HG03354 (cell line): Measurements from ENCODE around the gene LRP5.
"Not testable (repeated sequence)": the region's sequence is repeated elsewhere in the genome, so short reads cannot be mapped to it uniquely, and the experiment has no call there.

Experiments
- ATAC-seq: cut with Tn5 transposase; IDR thresholded peaks from one replicate; pipeline ENCODE4 v1.9.1; 2021; ENCODE audit warnings: mild to moderate bottlenecking; ENCODE audit not compliant: unreplicated experiment, poor library complexity, severe bottlenecking

Gene LRP5

DNA sequence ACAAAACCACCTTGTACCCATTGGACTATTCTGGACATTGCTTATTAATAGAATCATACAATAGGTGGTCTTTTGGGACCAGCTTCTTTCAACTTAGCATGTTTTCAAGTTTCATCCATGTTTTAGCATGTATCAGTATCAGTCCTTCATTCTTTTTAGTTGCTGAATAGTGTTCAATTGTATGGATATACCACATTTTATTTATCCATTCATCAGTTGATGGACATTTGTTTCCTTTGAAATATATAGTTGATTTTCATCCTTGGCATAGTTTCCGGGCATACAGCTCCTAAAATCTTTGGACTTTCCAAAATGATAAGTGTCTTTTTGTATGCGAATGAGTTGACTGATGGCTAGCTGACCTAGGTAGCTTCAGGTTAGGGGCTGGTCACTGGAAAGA is 160.4 kb downstream of the LRP5 start:
- ATAC-seq: no peak

DNA sequence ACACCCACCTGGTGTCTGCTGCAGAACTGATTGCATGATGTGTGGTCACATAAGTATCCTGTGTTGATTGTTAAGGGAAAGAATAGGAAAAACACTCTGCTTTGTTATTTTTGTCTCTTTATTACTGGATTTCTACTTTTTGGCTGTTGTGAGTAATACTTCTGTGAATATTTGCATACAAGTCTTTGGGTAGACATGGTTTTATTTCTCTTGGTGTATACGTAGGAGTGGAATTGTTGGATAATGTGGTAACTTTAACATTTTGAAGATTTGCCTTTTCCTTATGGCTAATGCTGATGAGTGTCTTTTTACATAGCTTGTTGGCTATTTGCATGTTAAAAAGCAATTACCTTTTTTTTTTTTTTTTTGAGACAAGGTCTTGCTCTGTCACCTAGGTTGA is 161.3 kb downstream of the LRP5 start:
- ATAC-seq: no peak

DNA sequence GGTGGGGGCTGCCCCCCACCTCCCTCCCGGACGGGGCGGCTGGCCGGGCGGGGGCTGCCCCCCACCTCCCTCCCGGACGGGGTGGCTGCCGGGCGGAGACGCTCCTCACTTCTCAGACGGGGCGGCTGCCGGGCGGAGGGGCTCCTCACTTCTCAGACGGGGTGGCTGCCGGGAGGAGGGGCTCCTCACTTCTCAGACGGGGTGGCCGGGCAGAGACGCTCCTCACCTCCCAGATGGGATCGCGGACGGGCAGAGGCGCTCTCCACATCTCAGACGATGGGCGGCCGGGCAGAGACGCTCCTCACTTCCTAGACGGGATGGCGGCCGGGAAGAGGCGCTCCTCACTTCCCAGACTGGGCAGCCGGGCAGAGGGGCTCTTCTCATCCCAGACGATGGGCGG is 163.2 kb downstream of the LRP5 start:
- ATAC-seq: not testable (repeated sequence)

DNA sequence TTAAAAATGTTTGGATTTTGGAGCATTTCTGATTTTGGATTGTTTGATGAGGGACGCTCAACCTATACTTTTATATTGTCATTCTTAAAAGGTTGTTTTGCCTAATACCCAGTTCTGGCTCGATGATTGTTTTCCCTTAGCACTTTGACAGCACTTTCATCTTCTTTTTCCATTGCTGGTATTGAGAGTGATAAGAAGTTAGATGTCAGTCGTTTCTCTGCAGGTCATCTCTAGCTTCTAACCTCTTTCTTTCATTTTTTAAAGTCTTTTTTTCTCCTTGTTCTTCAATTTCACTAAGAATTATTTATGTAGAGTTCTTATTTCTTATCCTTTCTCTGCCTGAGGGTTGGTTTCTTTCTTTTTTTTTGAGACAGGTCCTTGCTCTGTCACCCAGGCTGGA is 167.0 kb downstream of the LRP5 start:
- no peak for ATAC-seq

DNA sequence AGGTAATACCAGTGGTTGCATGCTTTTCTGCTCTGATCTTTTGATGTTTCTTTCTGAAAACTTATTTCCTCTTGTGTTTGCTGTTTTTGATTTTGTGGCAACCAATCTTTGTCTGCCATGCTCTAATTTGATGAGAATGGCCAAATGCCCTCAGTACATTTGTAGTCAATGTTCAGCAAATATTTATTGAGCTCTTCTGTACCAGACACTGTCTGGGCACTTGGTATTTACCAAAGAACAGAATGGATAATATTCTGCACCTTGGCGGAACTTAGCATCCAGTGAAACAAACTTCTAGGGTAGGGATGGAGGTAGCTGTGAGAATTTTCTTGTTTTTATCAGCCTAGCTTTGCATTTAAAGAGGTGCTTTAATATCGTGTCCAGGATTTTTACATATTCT is 167.8 kb downstream of the LRP5 start:
- no peak for ATAC-seq

DNA sequence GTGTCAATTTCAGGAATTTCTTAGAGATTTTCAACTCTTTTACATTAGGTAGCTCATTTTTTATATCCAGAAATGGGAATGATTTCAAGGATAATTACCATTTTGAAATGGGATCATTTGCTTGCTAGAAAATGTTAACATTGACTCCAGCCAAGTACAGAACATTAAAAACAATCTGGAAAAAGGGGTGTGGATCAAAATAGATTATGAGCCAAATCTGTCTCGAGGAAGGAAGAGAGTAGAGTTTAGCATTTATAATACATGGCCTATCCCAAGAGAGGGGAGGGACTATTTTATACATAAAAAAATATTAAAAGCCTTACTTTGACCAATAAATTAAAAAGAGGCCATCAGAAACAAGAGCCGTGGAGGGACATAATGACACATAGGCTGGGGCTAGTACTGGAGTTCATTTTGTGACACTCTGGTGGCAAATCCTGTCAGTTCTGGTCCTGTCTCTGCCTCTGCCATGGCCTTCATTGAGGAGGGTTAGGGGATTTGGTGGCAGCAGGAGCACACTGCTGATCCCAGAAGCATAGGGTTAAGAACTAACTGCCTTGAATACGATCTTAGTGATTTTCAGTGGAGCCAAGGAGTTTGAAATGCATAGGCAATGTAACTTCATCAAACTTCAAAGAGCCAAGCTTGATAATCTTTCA is 168.6 kb downstream of the LRP5 start:
- ATAC-seq: no peak

DNA sequence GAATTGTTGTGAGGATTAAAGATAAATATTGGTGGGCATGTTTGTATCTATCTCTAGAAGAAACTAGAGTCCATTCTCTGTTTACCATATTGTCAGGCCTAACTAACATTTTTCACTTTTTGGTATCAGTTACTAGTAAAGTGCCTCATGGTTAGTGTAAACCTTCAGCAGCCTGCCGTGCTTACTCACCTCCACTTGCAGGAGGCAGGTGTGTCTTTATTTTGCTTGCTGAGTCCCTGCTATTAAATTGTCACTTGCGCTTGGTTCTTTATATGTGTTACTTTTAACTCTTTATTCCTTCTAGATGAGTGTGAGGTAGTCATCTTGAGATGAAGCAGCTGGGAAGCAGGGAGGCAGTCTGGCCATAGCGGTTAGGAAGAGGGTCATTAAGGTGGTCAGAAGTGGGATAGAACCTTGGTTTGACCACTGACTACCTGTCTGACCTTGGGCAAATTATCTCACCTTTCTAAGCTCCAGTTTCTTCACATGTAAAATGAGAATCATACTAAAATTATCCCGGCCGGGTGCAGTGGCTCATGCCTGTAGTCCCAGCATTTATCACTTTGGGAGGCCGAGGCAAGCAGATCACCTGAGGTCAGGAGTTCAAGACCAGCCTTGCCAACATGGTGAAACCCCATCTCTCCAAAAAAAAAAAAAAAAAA is 169.3 kb downstream of the LRP5 start:
- no peak for ATAC-seq

DNA sequence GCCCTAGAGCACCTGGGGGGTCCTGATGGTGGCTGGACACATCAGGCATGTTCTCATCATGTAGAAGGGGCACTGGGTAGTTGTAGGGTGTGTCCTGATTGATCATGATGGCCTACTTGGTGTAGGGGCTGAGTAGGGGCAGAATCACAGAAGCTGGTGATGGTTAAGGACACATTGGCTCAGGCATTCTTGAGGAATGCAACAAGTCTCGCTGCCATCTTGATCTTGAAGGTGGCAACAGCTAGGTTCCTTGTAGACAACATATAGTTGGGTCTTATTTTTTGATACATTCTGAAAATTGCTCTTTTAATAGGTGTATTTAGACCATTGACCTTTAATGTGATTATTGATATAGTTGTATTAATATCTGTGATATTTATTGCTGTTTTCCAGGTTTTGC is 176.2 kb downstream of the LRP5 start:
- no peak for ATAC-seq

DNA sequence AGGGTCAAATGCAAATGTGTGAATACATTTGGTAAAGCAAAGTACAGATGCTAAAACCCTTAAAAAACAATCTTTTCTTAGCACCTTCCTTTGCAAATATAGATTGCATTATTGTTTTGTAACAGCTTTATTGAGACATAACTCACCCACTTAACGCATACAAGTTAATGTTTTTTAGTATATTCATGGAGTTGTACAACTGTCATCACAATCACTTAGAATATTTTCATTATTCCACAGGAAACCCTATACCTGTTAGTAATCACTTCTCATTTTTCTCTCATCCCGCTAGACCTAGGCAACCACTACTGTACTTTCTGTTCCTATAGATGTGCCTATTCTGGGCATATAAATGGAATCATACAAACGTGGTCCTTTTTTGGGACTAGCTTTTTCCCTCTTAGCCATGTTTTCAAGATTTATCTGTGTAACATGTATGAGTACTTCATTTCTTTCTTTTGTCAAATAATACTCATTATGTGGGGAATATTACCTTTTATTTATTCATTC is 182.9 kb downstream of the LRP5 start:
- no peak for ATAC-seq

DNA sequence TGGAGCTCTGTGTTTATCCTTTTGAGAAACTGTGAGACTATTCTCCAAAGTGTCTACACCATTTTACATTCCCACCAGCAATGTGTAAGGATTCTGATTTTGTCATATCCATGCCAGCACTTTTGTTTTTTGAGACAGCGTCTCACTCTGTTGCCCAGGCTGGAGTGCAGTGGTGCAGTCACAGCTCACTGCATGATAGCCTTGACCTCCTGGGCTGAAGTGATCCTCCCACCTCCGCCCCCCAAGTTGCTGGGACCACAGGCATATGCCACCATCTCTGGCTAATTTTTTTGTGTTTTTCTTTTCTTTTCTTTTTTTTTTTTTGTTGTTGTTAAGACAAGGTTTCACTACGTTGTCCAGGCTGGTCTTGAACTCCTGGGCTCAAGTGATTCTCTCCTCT is 183.5 kb downstream of the LRP5 start:
- ATAC-seq: no peak

DNA sequence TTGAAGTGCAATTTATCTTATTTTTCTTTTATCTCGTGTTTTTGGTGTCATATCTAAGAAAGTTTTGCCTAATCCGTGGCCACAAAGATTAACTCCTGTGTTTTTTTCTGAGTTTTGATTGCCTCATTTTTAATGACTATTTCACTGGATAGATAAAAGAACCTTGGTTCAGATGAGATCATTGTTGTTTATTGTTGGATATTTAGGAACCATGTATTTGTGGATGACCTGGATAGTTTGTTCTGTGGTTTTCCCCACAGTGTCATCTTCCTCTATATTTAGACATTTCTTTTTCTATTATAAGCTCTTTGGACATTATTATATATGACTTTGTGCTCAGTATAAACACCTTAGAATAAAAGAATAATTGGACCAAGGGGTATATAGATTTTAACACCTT is 185.4 kb downstream of the LRP5 start:
- no peak for ATAC-seq

DNA sequence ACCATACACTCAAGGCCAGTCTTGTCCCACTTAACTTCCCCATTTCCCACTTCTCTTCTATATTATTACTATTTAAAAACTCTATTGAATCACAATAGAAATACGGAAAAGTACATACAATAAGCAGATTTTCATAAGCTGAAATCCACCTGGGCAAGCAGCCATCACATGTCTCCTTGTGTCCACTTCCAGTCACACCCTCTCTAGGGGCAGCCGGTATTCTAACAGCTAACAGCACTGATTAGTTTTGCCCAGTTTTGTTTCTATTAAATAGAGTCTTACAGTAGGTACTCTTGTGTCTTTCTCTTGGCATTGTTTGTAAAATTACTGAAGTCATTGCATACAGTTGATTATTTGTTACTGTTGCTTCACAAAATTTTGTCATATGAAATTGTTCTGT is 185.9 kb downstream of the LRP5 start:
- ATAC-seq: no peak
